HepG2 (cell line): ENCODE data around the gene FUCA2. TPM values are rescaled to one million over a fixed set of nuclear protein-coding genes. Genes with fewer than 3 reads are reported as not detected.

Experiments used
- ARHGAP35 ChIP-seq: sonication (generic); formaldehyde crosslinking; IDR thresholded peaks from 2 replicates; pipeline ENCODE4 v1.9.0; 2022; ENCODE audit warnings: mild to moderate bottlenecking, inconsistent platforms, moderate library complexity, missing genetic modification reagents, borderline replicate concordance
- NFIC ChIP-seq: IDR thresholded peaks from 2 replicates; pipeline ENCODE4 v1.6.1; 2012; ENCODE audit warnings: mild to moderate bottlenecking, low read length, inconsistent platforms
- PITX1 ChIP-seq: sonication (generic); formaldehyde crosslinking; IDR thresholded peaks from 2 replicates; pipeline ENCODE4 v1.5.1; 2020; ENCODE audit warnings: mild to moderate bottlenecking, missing genetic modification reagents
- RNF2 ChIP-seq: fragments of 450-650 bp; conservative IDR thresholded peaks from 2 replicates; pipeline ENCODE4 v1.6.1; 2016; ENCODE audit warnings: low read depth
- TSC22D2 ChIP-seq: sonication (generic); formaldehyde crosslinking; IDR thresholded peaks from 2 replicates; pipeline ENCODE4 v1.5.1; 2020; ENCODE audit warnings: missing genetic modification reagents, mild to moderate bottlenecking, borderline replicate concordance
- ZNF138 ChIP-seq: sonication (generic); formaldehyde crosslinking; IDR thresholded peaks from 2 replicates; pipeline ENCODE4 v1.5.0; 2020; ENCODE audit warnings: mild to moderate bottlenecking, low read depth, missing genetic modification reagents
- ZNF441 ChIP-seq: sonication (generic); formaldehyde crosslinking; IDR thresholded peaks from 2 replicates; pipeline ENCODE4 v1.7.0; 2021; ENCODE audit warnings: missing genetic modification reagents, borderline replicate concordance
- ZNF572 ChIP-seq: sonication (generic); formaldehyde crosslinking; IDR thresholded peaks from 2 replicates; pipeline ENCODE4 v1.5.1; 2020; ENCODE audit warnings: mild to moderate bottlenecking, missing genetic modification reagents
- polyA plus RNA-seq, 8 experiments: library from polyadenylated mRNA; depleted of rRNA in 3 of 8; stranded (reverse) in 7 of 8; unstranded in 1 of 8; fragments of >200 nt; fragmentation: Illumina TruSeq in 4 of 8; extraction: Trizol in 4 of 8; gene quantifications; 2 replicates each; pipeline versions ENCODE4 v1.2.1 to v1.2.3, GENCODE V29; 2011 to 2016; ENCODE audit warnings: low read depth in 4 of 8, missing spikeins in 1 of 8, mixed read lengths in 1 of 8; ENCODE audit not compliant: insufficient read depth in 1 of 8
- total RNA-seq, 5 experiments: library from RNA; depleted of rRNA; stranded (reverse); fragments of >200 nt; fragmentation: Illumina TruSeq; extraction: Trizol; gene quantifications; 2 replicates each; pipeline ENCODE4 v1.2.3, GENCODE V29; 2016; ENCODE audit warnings: low read depth in 1 of 5
- TF ChIP-seq, protein P1 (sequence below): sonication (generic); formaldehyde crosslinking; IDR thresholded peaks from 2 replicates; pipeline ENCODE4 v1.5.1; 2020; ENCODE audit warnings: missing genetic modification reagents, mild to moderate bottlenecking, borderline replicate concordance
- TF ChIP-seq, protein P2 (sequence below), 2 experiments: IDR thresholded peaks; 2 replicates each; pipeline ENCODE4 v1.6.1; 2011 to 2012; ENCODE audit warnings: low read length in 2 of 2, borderline replicate concordance in 1 of 2, low read depth in 1 of 2, mild to moderate bottlenecking in 1 of 2, moderate library complexity in 1 of 2
- TF ChIP-seq, protein P3 (sequence below): sonication (generic); formaldehyde crosslinking; conservative IDR thresholded peaks from 2 replicates; pipeline ENCODE4 v1.8.1; 2023; ENCODE audit warnings: missing genetic modification reagents
- TF ChIP-seq, protein P4 (sequence below): sonication (generic); formaldehyde crosslinking; IDR thresholded peaks from 2 replicates; pipeline ENCODE4 v1.5.0; 2020; ENCODE audit warnings: missing genetic modification reagents
- TF ChIP-seq, protein P5 (sequence below): sonication (generic); formaldehyde crosslinking; IDR thresholded peaks from 2 replicates; pipeline ENCODE4 v1.4.0; 2020; ENCODE audit warnings: missing genetic modification reagents, borderline replicate concordance
- TF ChIP-seq, protein P6 (sequence below), 2 experiments: sonication (generic) in 1 of 2; formaldehyde crosslinking in 1 of 2; IDR thresholded peaks; 2 replicates each; pipeline versions ENCODE4 v1.4.0 to v1.6.1; 2018 to 2020; ENCODE audit warnings: missing genetic modification reagents in 2 of 2, borderline replicate concordance in 1 of 2, low read depth in 1 of 2, mild to moderate bottlenecking in 1 of 2, missing biosample characterization in 1 of 2

The FUCA2 gene
- total and polyA plus RNA-seq, 2 of the 13 experiments (the other 11 are each of a cell fraction or from before 2014, with no cell fraction given) = 87.4 to 144 TPM

DNA sequence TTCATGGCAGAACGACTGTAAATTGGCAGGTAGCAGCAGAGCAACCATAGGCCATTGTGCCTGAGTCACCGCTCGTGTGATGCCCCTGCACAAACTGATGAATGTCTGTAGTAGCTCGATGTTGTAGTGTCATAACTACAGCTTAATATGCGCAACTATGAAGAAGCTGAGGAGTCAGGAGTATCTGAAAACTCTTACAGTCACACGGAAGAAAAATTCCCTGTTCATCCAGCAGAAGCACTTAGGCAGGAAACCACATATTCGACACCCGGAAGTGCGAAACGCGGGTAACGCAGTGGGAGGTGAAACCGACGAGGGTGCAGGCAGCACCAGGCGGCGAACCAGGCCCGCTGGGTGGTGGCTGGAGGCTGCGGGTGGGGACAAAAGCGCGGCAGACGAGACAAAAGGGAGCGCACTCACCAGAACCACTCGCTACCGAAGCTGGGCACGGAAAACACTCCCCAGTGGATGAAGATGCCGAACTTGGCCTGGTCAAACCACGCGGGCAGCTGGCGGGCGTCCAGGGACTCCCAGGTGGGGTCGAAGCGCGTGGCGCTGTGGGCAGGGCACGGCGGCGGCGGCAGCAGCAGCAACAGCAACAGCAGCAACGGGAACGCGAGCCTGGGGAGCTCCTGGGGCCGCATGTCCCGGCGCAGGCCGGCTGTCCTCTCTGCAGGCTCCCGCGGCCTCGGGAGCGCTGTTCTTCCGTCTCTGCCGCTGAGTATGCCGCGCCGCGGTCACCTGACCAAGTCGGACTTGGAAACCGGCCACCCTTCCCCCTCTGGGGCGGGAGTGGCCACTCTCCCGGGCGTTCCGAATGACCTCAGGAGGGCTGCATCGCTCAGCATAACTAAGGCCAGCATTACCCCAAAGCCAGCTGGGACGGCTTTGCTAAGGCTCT, at the start of gene FUCA2 (continued):
- TF ChIP-seq TSC22D2 (CRISPR knock-in tag) = 0 out of 2 replicates have a peak, but pooled peaks have one; percentile 52
- peak; percentile 69; the same call in 1 of the 2 replicates for TF ChIP-seq NFIC
- TF ChIP-seq, protein P1, sequence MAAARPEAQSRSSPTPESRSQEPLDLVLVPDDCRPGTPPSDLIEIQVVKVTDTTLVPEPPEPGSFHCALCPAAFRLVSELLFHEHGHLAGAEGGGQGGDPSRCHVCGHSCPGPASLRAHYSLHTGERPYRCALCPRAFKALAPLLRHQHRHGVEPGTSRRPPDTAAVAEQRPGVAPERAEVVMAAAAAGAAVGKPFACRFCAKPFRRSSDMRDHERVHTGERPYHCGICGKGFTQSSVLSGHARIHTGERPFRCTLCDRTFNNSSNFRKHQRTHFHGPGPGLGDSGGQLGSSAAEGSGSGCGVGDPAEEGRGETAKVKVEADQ (CRISPR knock-in tag) = peak; percentile 92
- TF ChIP-seq RNF2 = peak; percentile 96
- TF ChIP-seq, protein P2, sequence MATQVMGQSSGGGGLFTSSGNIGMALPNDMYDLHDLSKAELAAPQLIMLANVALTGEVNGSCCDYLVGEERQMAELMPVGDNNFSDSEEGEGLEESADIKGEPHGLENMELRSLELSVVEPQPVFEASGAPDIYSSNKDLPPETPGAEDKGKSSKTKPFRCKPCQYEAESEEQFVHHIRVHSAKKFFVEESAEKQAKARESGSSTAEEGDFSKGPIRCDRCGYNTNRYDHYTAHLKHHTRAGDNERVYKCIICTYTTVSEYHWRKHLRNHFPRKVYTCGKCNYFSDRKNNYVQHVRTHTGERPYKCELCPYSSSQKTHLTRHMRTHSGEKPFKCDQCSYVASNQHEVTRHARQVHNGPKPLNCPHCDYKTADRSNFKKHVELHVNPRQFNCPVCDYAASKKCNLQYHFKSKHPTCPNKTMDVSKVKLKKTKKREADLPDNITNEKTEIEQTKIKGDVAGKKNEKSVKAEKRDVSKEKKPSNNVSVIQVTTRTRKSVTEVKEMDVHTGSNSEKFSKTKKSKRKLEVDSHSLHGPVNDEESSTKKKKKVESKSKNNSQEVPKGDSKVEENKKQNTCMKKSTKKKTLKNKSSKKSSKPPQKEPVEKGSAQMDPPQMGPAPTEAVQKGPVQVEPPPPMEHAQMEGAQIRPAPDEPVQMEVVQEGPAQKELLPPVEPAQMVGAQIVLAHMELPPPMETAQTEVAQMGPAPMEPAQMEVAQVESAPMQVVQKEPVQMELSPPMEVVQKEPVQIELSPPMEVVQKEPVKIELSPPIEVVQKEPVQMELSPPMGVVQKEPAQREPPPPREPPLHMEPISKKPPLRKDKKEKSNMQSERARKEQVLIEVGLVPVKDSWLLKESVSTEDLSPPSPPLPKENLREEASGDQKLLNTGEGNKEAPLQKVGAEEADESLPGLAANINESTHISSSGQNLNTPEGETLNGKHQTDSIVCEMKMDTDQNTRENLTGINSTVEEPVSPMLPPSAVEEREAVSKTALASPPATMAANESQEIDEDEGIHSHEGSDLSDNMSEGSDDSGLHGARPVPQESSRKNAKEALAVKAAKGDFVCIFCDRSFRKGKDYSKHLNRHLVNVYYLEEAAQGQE (IDR thresholded peaks at IDR 0.05; ENCODE audit: borderline replicate concordance in 1 of 2, low read depth in 1 of 2, low read length in 2 of 2) = peak in 1 of 2 experiments; percentile 47; a peak in 1 of 4 replicates
- TF ChIP-seq, protein P3, sequence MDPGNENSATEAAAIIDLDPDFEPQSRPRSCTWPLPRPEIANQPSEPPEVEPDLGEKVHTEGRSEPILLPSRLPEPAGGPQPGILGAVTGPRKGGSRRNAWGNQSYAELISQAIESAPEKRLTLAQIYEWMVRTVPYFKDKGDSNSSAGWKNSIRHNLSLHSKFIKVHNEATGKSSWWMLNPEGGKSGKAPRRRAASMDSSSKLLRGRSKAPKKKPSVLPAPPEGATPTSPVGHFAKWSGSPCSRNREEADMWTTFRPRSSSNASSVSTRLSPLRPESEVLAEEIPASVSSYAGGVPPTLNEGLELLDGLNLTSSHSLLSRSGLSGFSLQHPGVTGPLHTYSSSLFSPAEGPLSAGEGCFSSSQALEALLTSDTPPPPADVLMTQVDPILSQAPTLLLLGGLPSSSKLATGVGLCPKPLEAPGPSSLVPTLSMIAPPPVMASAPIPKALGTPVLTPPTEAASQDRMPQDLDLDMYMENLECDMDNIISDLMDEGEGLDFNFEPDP (CRISPR knock-in tag) = 0 out of 2 replicates have a peak, but pooled peaks have one; percentile 11
- TF ChIP-seq, protein P4, sequence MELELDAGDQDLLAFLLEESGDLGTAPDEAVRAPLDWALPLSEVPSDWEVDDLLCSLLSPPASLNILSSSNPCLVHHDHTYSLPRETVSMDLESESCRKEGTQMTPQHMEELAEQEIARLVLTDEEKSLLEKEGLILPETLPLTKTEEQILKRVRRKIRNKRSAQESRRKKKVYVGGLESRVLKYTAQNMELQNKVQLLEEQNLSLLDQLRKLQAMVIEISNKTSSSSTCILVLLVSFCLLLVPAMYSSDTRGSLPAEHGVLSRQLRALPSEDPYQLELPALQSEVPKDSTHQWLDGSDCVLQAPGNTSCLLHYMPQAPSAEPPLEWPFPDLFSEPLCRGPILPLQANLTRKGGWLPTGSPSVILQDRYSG (CRISPR knock-in tag) = no peak
- TF ChIP-seq, protein P5, sequence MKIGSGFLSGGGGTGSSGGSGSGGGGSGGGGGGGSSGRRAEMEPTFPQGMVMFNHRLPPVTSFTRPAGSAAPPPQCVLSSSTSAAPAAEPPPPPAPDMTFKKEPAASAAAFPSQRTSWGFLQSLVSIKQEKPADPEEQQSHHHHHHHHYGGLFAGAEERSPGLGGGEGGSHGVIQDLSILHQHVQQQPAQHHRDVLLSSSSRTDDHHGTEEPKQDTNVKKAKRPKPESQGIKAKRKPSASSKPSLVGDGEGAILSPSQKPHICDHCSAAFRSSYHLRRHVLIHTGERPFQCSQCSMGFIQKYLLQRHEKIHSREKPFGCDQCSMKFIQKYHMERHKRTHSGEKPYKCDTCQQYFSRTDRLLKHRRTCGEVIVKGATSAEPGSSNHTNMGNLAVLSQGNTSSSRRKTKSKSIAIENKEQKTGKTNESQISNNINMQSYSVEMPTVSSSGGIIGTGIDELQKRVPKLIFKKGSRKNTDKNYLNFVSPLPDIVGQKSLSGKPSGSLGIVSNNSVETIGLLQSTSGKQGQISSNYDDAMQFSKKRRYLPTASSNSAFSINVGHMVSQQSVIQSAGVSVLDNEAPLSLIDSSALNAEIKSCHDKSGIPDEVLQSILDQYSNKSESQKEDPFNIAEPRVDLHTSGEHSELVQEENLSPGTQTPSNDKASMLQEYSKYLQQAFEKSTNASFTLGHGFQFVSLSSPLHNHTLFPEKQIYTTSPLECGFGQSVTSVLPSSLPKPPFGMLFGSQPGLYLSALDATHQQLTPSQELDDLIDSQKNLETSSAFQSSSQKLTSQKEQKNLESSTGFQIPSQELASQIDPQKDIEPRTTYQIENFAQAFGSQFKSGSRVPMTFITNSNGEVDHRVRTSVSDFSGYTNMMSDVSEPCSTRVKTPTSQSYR = peak; percentile 98
- TF ChIP-seq ZNF138 (CRISPR knock-in tag) = peak; percentile 88; the same call in 1 of the 2 replicates
- peak; percentile 92 for TF ChIP-seq ARHGAP35 (CRISPR knock-in tag)
- TF ChIP-seq PITX1 = peak; percentile 74
- TF ChIP-seq, protein P6, sequence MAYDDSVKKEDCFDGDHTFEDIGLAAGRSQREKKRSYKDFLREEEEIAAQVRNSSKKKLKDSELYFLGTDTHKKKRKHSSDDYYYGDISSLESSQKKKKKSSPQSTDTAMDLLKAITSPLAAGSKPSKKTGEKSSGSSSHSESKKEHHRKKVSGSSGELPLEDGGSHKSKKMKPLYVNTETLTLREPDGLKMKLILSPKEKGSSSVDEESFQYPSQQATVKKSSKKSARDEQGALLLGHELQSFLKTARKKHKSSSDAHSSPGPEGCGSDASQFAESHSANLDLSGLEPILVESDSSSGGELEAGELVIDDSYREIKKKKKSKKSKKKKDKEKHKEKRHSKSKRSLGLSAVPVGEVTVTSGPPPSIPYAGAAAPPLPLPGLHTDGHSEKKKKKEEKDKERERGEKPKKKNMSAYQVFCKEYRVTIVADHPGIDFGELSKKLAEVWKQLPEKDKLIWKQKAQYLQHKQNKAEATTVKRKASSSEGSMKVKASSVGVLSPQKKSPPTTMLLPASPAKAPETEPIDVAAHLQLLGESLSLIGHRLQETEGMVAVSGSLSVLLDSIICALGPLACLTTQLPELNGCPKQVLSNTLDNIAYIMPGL (CRISPR knock-in tag; IDR thresholded peaks at IDR 0.05; ENCODE audit: borderline replicate concordance in 1 of 2, low read depth in 1 of 2) = peak; percentile 79 to 97
- no peak; the same call in 1 of the 2 replicates for TF ChIP-seq ZNF572
- no peak; the same call in 1 of the 2 replicates for TF ChIP-seq ZNF441 (CRISPR knock-in tag)
